ENCODE measurements around the gene LHFPL2.

GRCh38 chr5:78574131-78574673 is 74.4 kb downstream of the LHFPL2 start:
- TF ChIP-seq CTCF (IDR thresholded peaks at IDR 0.05; ENCODE audit: insufficient read depth, low read length, poor library complexity, severe bottlenecking) = no peak
- TF ChIP-seq EZH2phosphoT487 (conservative IDR thresholded peaks at IDR 0.05; ENCODE audit: low read length) = no peak
